H9 (cell line): ENCODE data around the gene SPSB4. TPM values are rescaled to one million over a fixed set of nuclear protein-coding genes. Genes with fewer than 3 reads are reported as not detected.

Experiments
- DNase-seq: peaks from one replicate; pipeline ENCODE4 v3.0.0-alpha.2; 2017
- H2AFZ ChIP-seq: one replicate; pipeline ENCODE4 v1.6.1; 2013; ENCODE audit warnings: mild to moderate bottlenecking, low read length, control low read depth, moderate library complexity
- H2AK5ac ChIP-seq: 2 replicates; pipeline ENCODE4 v1.6.1; 2013; ENCODE audit warnings: low read length, control low read depth, mixed read lengths; ENCODE audit not compliant: insufficient read length
- H2BK120ac ChIP-seq: one replicate; pipeline ENCODE4 v1.6.1; 2013; ENCODE audit warnings: low read depth, mild to moderate bottlenecking, low read length, control low read depth, inconsistent platforms; ENCODE audit not compliant: poor library complexity, severe bottlenecking
- H2BK12ac ChIP-seq: 2 replicates; pipeline ENCODE4 v1.6.1; 2013; ENCODE audit warnings: low read length, control low read depth, mixed read lengths, low read depth; ENCODE audit not compliant: insufficient read length
- H2BK15ac ChIP-seq: 2 replicates; pipeline ENCODE4 v1.6.1; 2013; ENCODE audit warnings: low read depth, low read length, control low read depth
- H2BK20ac ChIP-seq: one replicate; pipeline ENCODE4 v1.6.1; 2013; ENCODE audit warnings: low read depth, mild to moderate bottlenecking, low read length, control low read depth, inconsistent platforms; ENCODE audit not compliant: poor library complexity, severe bottlenecking
- H2BK5ac ChIP-seq: 2 replicates; pipeline ENCODE4 v1.6.1; 2013; ENCODE audit warnings: low read length, control low read depth, mixed read lengths; ENCODE audit not compliant: insufficient read length
- H3K14ac ChIP-seq: 2 replicates; pipeline ENCODE4 v1.6.1; 2013; ENCODE audit warnings: low read length, control low read depth; ENCODE audit not compliant: insufficient read depth
- H3K18ac ChIP-seq: 2 replicates; pipeline ENCODE4 v1.6.1; 2013; ENCODE audit warnings: low read depth, mild to moderate bottlenecking, mixed read lengths, low read length, control low read depth; ENCODE audit not compliant: insufficient read length
- H3K23ac ChIP-seq: 2 replicates; pipeline ENCODE4 v1.6.1; 2013; ENCODE audit warnings: low read length, control low read depth, mixed read lengths, low read depth; ENCODE audit not compliant: insufficient read length
- H3K23me2 ChIP-seq: 2 replicates; pipeline ENCODE4 v1.6.1; 2013; ENCODE audit warnings: low read depth, mild to moderate bottlenecking, mixed read lengths, low read length, control low read depth; ENCODE audit not compliant: insufficient read length, poor library complexity, severe bottlenecking
- H3K27ac ChIP-seq: 2 replicates; pipeline ENCODE4 v1.5.1; 2013; ENCODE audit warnings: low read length, control low read depth, mixed read lengths, low read depth; ENCODE audit not compliant: insufficient read length
- H3K27me3 ChIP-seq: 2 replicates; pipeline ENCODE4 v1.6.1; 2013; ENCODE audit warnings: low read length, control low read depth, inconsistent platforms; ENCODE audit not compliant: insufficient read depth
- H3K4ac ChIP-seq: 2 replicates; pipeline ENCODE4 v1.6.1; 2013; ENCODE audit warnings: low read depth, mild to moderate bottlenecking, control low read depth, inconsistent platforms, low read length, moderate library complexity
- H3K4me1 ChIP-seq: 2 replicates; pipeline ENCODE4 v1.6.1; 2013; ENCODE audit warnings: low read length, control low read depth, inconsistent platforms; ENCODE audit not compliant: insufficient read depth
- H3K4me2 ChIP-seq: 2 replicates; pipeline ENCODE4 v1.6.1; 2013; ENCODE audit warnings: low read length, control low read depth, mixed read lengths; ENCODE audit not compliant: insufficient read length, insufficient read depth
- H3K56ac ChIP-seq: 2 replicates; pipeline ENCODE4 v1.6.1; 2013; ENCODE audit warnings: low read depth, mild to moderate bottlenecking, mixed read lengths, low read length, control low read depth; ENCODE audit not compliant: insufficient read length
- H3K79me1 ChIP-seq: 2 replicates; pipeline ENCODE4 v1.6.1; 2013; ENCODE audit warnings: low read depth, mild to moderate bottlenecking, moderate library complexity, low read length, control low read depth, inconsistent platforms; ENCODE audit not compliant: insufficient read depth, poor library complexity, severe bottlenecking
- H3K79me2 ChIP-seq: 2 replicates; pipeline ENCODE4 v1.6.1; 2013; ENCODE audit warnings: low read length, control low read depth, inconsistent platforms; ENCODE audit not compliant: insufficient read depth
- H3K9ac ChIP-seq: 2 replicates; pipeline ENCODE4 v1.6.1; 2013; ENCODE audit warnings: low read length, control low read depth, mixed read lengths; ENCODE audit not compliant: insufficient read length; ENCODE audit errors: extremely low read depth
- H3K9me3 ChIP-seq: one replicate; pipeline ENCODE4 v1.6.1; 2013; ENCODE audit warnings: low read depth, low read length, inconsistent platforms; ENCODE audit not compliant: control insufficient read depth
- H3T11ph ChIP-seq: one replicate; pipeline ENCODE4 v1.6.1; 2013; ENCODE audit warnings: mild to moderate bottlenecking, low read length, control low read depth, inconsistent platforms
- H4K20me1 ChIP-seq: one replicate; pipeline ENCODE4 v1.6.1; 2013; ENCODE audit not compliant: control insufficient read depth, insufficient read length, insufficient read depth
- H4K5ac ChIP-seq: 2 replicates; pipeline ENCODE4 v1.6.1; 2013; ENCODE audit warnings: low read depth, mild to moderate bottlenecking, mixed read lengths, low read length, control low read depth; ENCODE audit not compliant: insufficient read length
- H4K8ac ChIP-seq: replicated peaks from 2 replicates; pipeline ENCODE4 v1.6.1; 2013; ENCODE audit warnings: low read length, control low read depth, mixed read lengths, low read depth; ENCODE audit not compliant: insufficient read length
- H4K91ac ChIP-seq: 2 replicates; pipeline ENCODE4 v1.6.1; 2013; ENCODE audit warnings: low read depth, mild to moderate bottlenecking, moderate library complexity, mixed read lengths, low read length, control low read depth; ENCODE audit not compliant: insufficient read length
- H3K27ac Mint-ChIP-seq, 3 experiments: 2 replicates in 2 of 3; 3 replicates in 1 of 3; pipeline ENCODE4 v1.8.0; 2020 to 2021; ENCODE audit warnings: mixed read lengths in 3 of 3, mild to moderate bottlenecking in 1 of 3, moderate library complexity in 1 of 3
- H3K27me3 Mint-ChIP-seq: 2 replicates; pipeline ENCODE4 v1.8.0; 2021; ENCODE audit warnings: low read depth, mild to moderate bottlenecking, moderate library complexity, mixed read lengths
- H3K36me3 Mint-ChIP-seq, 3 experiments: 2 replicates in 2 of 3; 3 replicates in 1 of 3; pipeline ENCODE4 v1.8.0; 2020 to 2021; ENCODE audit warnings: low read depth in 3 of 3, mixed read lengths in 3 of 3; ENCODE audit not compliant: insufficient read depth in 1 of 3
- H3K4me1 Mint-ChIP-seq, 2 experiments: 2 replicates each; pipeline ENCODE4 v1.8.0; 2020; ENCODE audit warnings: mixed read lengths in 2 of 2
- H3K4me3 Mint-ChIP-seq, 2 experiments: 2 replicates in 1 of 2; 3 replicates in 1 of 2; pipeline ENCODE4 v1.8.0; 2020 to 2021; ENCODE audit warnings: mild to moderate bottlenecking in 2 of 2, mixed read lengths in 2 of 2, moderate library complexity in 1 of 2
- H3K9me3 Mint-ChIP-seq, 2 experiments: 2 replicates in 1 of 2; 3 replicates in 1 of 2; pipeline ENCODE4 v1.8.0; 2020; ENCODE audit warnings: mild to moderate bottlenecking in 2 of 2, mixed read lengths in 2 of 2, moderate library complexity in 1 of 2
- WGBS: extraction: QIAGEN DNeasy Blood & Tissue Kit; methylation state at CpG from one replicate; pipeline ENCODE4 v1.1.7; 2013; ENCODE audit warnings: missing lambda C conversion rate, low lambda C conversion rate, mixed read lengths; ENCODE audit not compliant: insufficient read length; ENCODE audit errors: extremely low coverage; 5-methylcytosine and 5-hydroxymethylcytosine counted together
- total RNA-seq: library from RNA; stranded (reverse); gene quantifications from 2 replicates; pipeline ENCODE4 v1.2.1, GENCODE V29; 2021
- TF ChIP-seq, protein P1 (sequence below): fragments of 200-600 bp; sonication (generic); conservative IDR thresholded peaks from 3 replicates; pipeline ENCODE4 v1.8.0; 2021; ENCODE audit warnings: antibody characterized with exemption, mild to moderate bottlenecking

The SPSB4 gene
- total RNA-seq, 1 experiment from 2014 or later, result 6.2 TPM

DNA sequence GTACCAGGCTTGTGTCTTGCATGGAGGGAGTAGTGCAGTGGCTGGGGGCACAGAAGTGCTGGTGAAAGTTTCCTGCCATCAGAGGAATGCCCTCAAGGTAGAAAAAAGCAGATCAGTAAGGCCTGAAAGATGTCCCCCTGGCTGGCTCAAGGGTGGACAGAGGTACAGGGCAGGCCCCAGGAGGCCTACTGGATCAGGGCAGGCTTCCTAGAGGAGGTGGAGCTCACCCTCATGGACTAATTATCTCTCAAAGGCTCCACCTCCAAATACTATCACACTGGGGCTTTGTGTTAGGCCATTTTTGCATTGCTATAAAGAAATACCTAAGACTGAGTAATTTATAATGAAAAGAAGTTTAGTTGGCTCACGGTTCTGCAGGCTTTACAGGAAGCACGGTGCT lies 7.8 kb downstream of the SPSB4 start:
- H2AK5ac ChIP-seq, result no peak overlapping the region
- no peak overlapping the region for H3T11ph ChIP-seq
- no peak overlapping the region for H4K91ac ChIP-seq
- H2AFZ ChIP-seq, result no peak overlapping the region
- H3K9me3 ChIP-seq, result no peaks in the 10 kb centered on the region
- no peak overlapping the region for H3K4me3 Mint-ChIP-seq
- H3K23ac ChIP-seq, result no peak overlapping the region
- H2BK5ac ChIP-seq, result no peak overlapping the region
- H3K14ac ChIP-seq, result no peak overlapping the region
- no peaks in the 10 kb centered on the region for H3K79me1 ChIP-seq
- no peak overlapping the region for H2BK20ac ChIP-seq
- no peak overlapping the region for H2BK15ac ChIP-seq
- H3K79me2 ChIP-seq, result peaks cover 2% of the 10 kb centered on the region; the same call in 1 of the 2 replicates
- no peak overlapping the region for H3K18ac ChIP-seq
- no peak overlapping the region for H2BK120ac ChIP-seq
- no CpG with 5 or more reads among the region's 2 CpGs for WGBS
- peaks cover 3 to 4% of the 10 kb centered on the region in 2 experiments; a peak in 3 of 5 replicates for H3K9me3 Mint-ChIP-seq
- DNase-seq, result no peak
- no peaks in the 10 kb centered on the region for H3K4me1 ChIP-seq
- peaks cover 10 to 17% of the 10 kb centered on the region in 2 experiments for H3K4me1 Mint-ChIP-seq
- no peak overlapping the region for H4K5ac ChIP-seq
- TF ChIP-seq, protein P1, sequence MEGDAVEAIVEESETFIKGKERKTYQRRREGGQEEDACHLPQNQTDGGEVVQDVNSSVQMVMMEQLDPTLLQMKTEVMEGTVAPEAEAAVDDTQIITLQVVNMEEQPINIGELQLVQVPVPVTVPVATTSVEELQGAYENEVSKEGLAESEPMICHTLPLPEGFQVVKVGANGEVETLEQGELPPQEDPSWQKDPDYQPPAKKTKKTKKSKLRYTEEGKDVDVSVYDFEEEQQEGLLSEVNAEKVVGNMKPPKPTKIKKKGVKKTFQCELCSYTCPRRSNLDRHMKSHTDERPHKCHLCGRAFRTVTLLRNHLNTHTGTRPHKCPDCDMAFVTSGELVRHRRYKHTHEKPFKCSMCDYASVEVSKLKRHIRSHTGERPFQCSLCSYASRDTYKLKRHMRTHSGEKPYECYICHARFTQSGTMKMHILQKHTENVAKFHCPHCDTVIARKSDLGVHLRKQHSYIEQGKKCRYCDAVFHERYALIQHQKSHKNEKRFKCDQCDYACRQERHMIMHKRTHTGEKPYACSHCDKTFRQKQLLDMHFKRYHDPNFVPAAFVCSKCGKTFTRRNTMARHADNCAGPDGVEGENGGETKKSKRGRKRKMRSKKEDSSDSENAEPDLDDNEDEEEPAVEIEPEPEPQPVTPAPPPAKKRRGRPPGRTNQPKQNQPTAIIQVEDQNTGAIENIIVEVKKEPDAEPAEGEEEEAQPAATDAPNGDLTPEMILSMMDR, result no peak
- H3K27me3 ChIP-seq, result no peaks in the 10 kb centered on the region
- no peak overlapping the region for H3K27ac ChIP-seq
- no peak overlapping the region for H3K27ac Mint-ChIP-seq
- peaks cover 3% of the 10 kb centered on the region for H3K23me2 ChIP-seq
- no peak overlapping the region for H4K8ac ChIP-seq
- H3K36me3 Mint-ChIP-seq, result peaks cover 0 to 17% (median 5%) of the 10 kb centered on the region in 3 experiments; a peak in 5 of 7 replicates
- no peak overlapping the region for H3K4ac ChIP-seq
- no peak overlapping the region for H2BK12ac ChIP-seq
- no peak overlapping the region for H3K9ac ChIP-seq
- H3K27me3 Mint-ChIP-seq, result peaks cover 24% of the 10 kb centered on the region
- no peak overlapping the region for H3K56ac ChIP-seq
- no peaks in the 10 kb centered on the region for H4K20me1 ChIP-seq
- H3K4me2 ChIP-seq, result no peak overlapping the region
